Muscle of leg (tissue), 11 donors: ENCODE measurements around the gene DST. TPM values are rescaled to one million over a fixed set of nuclear protein-coding genes. Genes with fewer than 3 reads are reported as not detected.

Experiments
- DNase-seq: peaks from one replicate; pipeline ENCODE4 v3.0.0; 2013
- H3K27ac ChIP-seq: one replicate; pipeline ENCODE4 v1.5.1; 2013; ENCODE audit warnings: mild to moderate bottlenecking, low read length, control low read depth
- H3K27me3 ChIP-seq: one replicate; pipeline ENCODE4 v1.6.1; 2013; ENCODE audit warnings: low read length; ENCODE audit not compliant: control insufficient read depth, insufficient read depth
- H3K36me3 ChIP-seq: one replicate; pipeline ENCODE4 v1.6.1; 2013; ENCODE audit warnings: low read length; ENCODE audit not compliant: control insufficient read depth, insufficient read depth
- H3K4me1 ChIP-seq: one replicate; pipeline ENCODE4 v1.6.1; 2013; ENCODE audit warnings: low read length; ENCODE audit not compliant: control insufficient read depth, insufficient read depth
- H3K4me3 ChIP-seq: one replicate; pipeline ENCODE4 v1.5.1; 2013; ENCODE audit warnings: low read length, control low read depth
- H3K9me3 ChIP-seq: replicated peaks from 2 replicates; pipeline ENCODE4 v1.6.1; 2013; ENCODE audit warnings: low read depth, low read length; ENCODE audit not compliant: control insufficient read depth
- whole genome bisulfite sequencing: methylation state at CpG from one replicate; pipeline ENCODE4 v1.1.5; 2013; ENCODE audit warnings: missing lambda C conversion rate; ENCODE audit not compliant: insufficient coverage; 5-methylcytosine and 5-hydroxymethylcytosine counted together
- polyA plus RNA-seq, 8 donors: library from polyadenylated mRNA; unstranded; fragments of 120-200 nt; gene quantifications; one replicate each; pipeline versions ENCODE4 v1.2.1 to v1.2.3, GENCODE V29; 2013; ENCODE audit warnings: inconsistent platforms in 1 of 8, low replicate concordance in 1 of 8; ENCODE audit not compliant: insufficient read length in 8 of 8, insufficient read depth in 1 of 8
- total RNA-seq: library from RNA; stranded (reverse); fragments of 120-200 nt; gene quantifications from one replicate; pipeline ENCODE4 v1.2.4, GENCODE V29; 2013

DST gene
- total and polyA plus RNA-seq, 9 donors: 154 to 219 (median 179) TPM

GRCh38 chr6:56432194-56432593, 210.5 kb downstream of the DST start:
- H3K4me3 ChIP-seq: no peak overlapping the region
- H3K9me3 ChIP-seq: peaks cover 9% of the 10 kb centered on the region
- no peaks in the 10 kb centered on the region for H3K27me3 ChIP-seq
- no peak for DNase-seq
- H3K36me3 ChIP-seq: no peaks in the 10 kb centered on the region
- H3K27ac ChIP-seq: no peak overlapping the region
- 96% methylated on average over 24 of the region's 24 CpGs for WGBS
- no peaks in the 10 kb centered on the region for H3K4me1 ChIP-seq

GRCh38 chr6:56430629-56431600, 211.8 kb downstream of the DST start:
- DNase-seq: no peak
- H3K4me3 ChIP-seq: no peak overlapping the region
- peaks cover 9% of the 10 kb centered on the region for H3K9me3 ChIP-seq
- H3K27me3 ChIP-seq: no peaks in the 10 kb centered on the region
- no peaks in the 10 kb centered on the region for H3K4me1 ChIP-seq
- WGBS: 92% methylated on average over 27 of the region's 34 CpGs
- H3K27ac ChIP-seq: no peak overlapping the region
- H3K36me3 ChIP-seq: no peaks in the 10 kb centered on the region

- H3K9me3 ChIP-seq: no peaks in the 10 kb centered on the region
- no peaks in the 10 kb centered on the region for H3K4me1 ChIP-seq
- DNase-seq: no peak
- H3K4me3 ChIP-seq: no peak overlapping the region
- H3K27me3 ChIP-seq: no peaks in the 10 kb centered on the region
- no peak overlapping the region for H3K27ac ChIP-seq
- no CpG with 5 or more reads among the region's 4 CpGs for WGBS
- no peaks in the 10 kb centered on the region for H3K36me3 ChIP-seq
Measured at GRCh38 chr6:56424542-56425083, 218.1 kb downstream of the DST start.

GRCh38 chr6:56424064-56424463, 218.6 kb downstream of the DST start:
- no peak overlapping the region for H3K27ac ChIP-seq
- no peaks in the 10 kb centered on the region for H3K27me3 ChIP-seq
- peaks cover under 1% of the 10 kb centered on the region for H3K4me1 ChIP-seq
- no peaks in the 10 kb centered on the region for H3K36me3 ChIP-seq
- peak; percentile 51 for DNase-seq
- no peak overlapping the region for H3K4me3 ChIP-seq
- 57% methylated on average over 1 of the region's 2 CpGs for WGBS
- H3K9me3 ChIP-seq: no peaks in the 10 kb centered on the region

GRCh38 chr6:56420296-56420695, 222.4 kb downstream of the DST start:
- Histone ChIP-seq H3K27me3 (no peaks in the 10 kb centered on the region), H3K4me3 (no peak overlapping the region), H3K27ac (no peak overlapping the region), H3K36me3 (no peaks in the 10 kb centered on the region), H3K4me1 (peaks cover 2% of the 10 kb centered on the region), H3K9me3 (no peaks in the 10 kb centered on the region)
- DNase-seq: peak; percentile 54
- 45% methylated on average over 2 of the region's 3 CpGs for WGBS

- H3K27me3 ChIP-seq: no peaks in the 10 kb centered on the region
- no CpG with 5 or more reads among the region's 1 CpG for WGBS
- H3K4me3 ChIP-seq: no peak overlapping the region
- peak; percentile 73 for DNase-seq
- no peaks in the 10 kb centered on the region for H3K9me3 ChIP-seq
- no peaks in the 10 kb centered on the region for H3K36me3 ChIP-seq
- no peak overlapping the region for H3K27ac ChIP-seq
- H3K4me1 ChIP-seq: peaks cover 2% of the 10 kb centered on the region
Measured at GRCh38 chr6:56419191-56419590, 223.5 kb downstream of the DST start.

GRCh38 chr6:56417823-56418222, 224.9 kb downstream of the DST start:
- no CpG with 5 or more reads among the region's 2 CpGs for WGBS
- Histone ChIP-seq H3K9me3 (no peaks in the 10 kb centered on the region), H3K36me3 (no peaks in the 10 kb centered on the region), H3K4me1 (peaks cover 2% of the 10 kb centered on the region), H3K27me3 (no peaks in the 10 kb centered on the region), H3K4me3 (no peak overlapping the region), H3K27ac (no peak overlapping the region)
- DNase-seq: no peak

- no peak overlapping the region for H3K27ac ChIP-seq
- no peak overlapping the region for H3K4me3 ChIP-seq
- WGBS: no CpG with 5 or more reads among the region's 2 CpGs
- no peak for DNase-seq
- H3K9me3 ChIP-seq: no peaks in the 10 kb centered on the region
- H3K36me3 ChIP-seq: no peaks in the 10 kb centered on the region
- H3K4me1 ChIP-seq: peaks cover 2% of the 10 kb centered on the region
- no peaks in the 10 kb centered on the region for H3K27me3 ChIP-seq
Measured at GRCh38 chr6:56416247-56416646, 226.4 kb downstream of the DST start.

GRCh38 chr6:56408976-56409375, 233.7 kb downstream of the DST start:
- Histone ChIP-seq H3K27ac (no peak overlapping the region), H3K27me3 (no peaks in the 10 kb centered on the region)
- DNase-seq: no peak

More at GRCh38 chr6:56408976-56409375, 233.7 kb downstream of the DST start:
- no peak overlapping the region for H3K4me3 ChIP-seq
- H3K9me3 ChIP-seq: no peaks in the 10 kb centered on the region
- no peaks in the 10 kb centered on the region for H3K4me1 ChIP-seq
- H3K36me3 ChIP-seq: no peaks in the 10 kb centered on the region
